ENCODE measurements around the gene MSH2.
A peak's percentile ranks its signal among the peaks of the same experiment; 100 is the strongest.

Gene MSH2

DNA sequence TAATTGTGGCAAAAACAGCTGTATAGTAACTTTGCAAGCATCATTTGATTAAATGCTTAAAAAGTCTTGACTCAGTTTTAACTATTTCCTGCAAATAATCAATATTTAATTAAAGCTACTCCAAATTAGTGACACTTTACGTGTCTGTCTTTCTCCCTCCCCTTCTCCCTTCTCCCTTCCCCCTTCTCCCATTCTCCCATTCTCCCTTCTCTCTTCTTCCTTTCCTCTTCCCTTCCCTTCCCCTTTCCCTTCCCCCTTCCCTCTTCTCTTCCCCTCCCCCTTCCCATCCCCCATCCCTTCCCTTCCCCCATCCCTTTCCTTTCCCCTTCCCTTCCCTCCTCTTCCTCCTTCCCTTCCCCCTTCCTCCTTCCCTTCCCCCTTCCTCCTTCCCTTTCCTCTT, 76.9 kb downstream of the MSH2 start:
- Mint-ChIP-seq H3K4me3 (no peak overlapping the region), H3K36me3 (peaks cover 30 to 37% of the 10 kb centered on the region in 2 donors), H3K9me3 (no peaks in the 10 kb centered on the region), H3K27me3 (no peaks in the 10 kb centered on the region), H3K27ac (no peak overlapping the region), H3K4me1 (no peaks in the 10 kb centered on the region)
- DNase-seq (no peak), ATAC-seq (replicated peaks) (no peak)

DNA sequence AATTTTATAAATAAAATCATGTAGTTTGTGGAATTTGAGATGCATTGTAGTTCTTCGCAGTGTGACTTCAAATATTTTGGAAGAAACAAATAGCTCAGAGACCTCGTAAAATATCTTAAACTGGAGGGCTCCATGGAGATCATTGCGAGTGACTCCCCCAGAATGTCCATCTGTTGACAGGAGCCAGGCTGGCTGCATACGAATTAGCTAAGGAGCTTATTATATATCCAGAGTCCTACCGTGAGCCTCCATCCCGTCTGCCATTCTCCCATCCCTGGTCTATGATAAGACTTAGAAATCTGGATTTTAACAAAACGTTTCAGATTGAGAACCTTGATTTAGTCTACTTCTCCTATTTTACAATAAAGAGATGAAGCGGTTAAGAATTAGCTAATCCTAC, 80.2 kb downstream of the MSH2 start:
- no peaks in the 10 kb centered on the region for H3K9me3 Mint-ChIP-seq
- H3K27me3 Mint-ChIP-seq = no peaks in the 10 kb centered on the region
- ATAC-seq (replicated peaks) (no peak), DNase-seq (no peak)
- no peak overlapping the region for H3K4me3 Mint-ChIP-seq
- H3K36me3 Mint-ChIP-seq = peaks cover 30 to 37% of the 10 kb centered on the region in 2 donors
- H3K4me1 Mint-ChIP-seq = peaks cover 10 to 12% of the 10 kb centered on the region in 2 donors
- no peak overlapping the region for H3K27ac Mint-ChIP-seq

DNA sequence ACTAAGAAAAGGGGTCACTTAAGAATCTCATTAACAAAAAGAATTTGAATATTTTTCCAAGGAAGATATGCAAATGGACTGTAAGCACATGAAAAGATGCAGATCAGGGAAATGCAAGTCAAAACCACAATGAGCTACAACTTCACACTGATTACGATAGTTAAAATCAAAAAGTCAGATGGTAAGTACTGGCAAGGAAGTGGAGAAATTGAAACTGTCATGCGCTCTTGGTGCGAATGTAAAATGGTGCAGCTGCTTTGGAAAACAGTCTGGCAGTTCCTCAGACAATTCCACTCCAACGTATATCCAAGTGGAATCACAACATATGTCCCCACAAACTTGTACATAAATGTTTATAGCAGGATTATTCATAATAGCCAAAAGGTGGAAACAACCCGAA, 81.4 kb downstream of the MSH2 start:
- peaks cover 10 to 12% of the 10 kb centered on the region in 2 donors for H3K4me1 Mint-ChIP-seq
- H3K9me3 Mint-ChIP-seq = no peaks in the 10 kb centered on the region
- H3K36me3 Mint-ChIP-seq = peaks cover 25 to 35% of the 10 kb centered on the region in 2 donors
- no peaks in the 10 kb centered on the region for H3K27me3 Mint-ChIP-seq
- no peak overlapping the region for H3K27ac Mint-ChIP-seq
- DNase-seq (no peak), ATAC-seq (replicated peaks) (no peak)
- H3K4me3 Mint-ChIP-seq = no peak overlapping the region

DNA sequence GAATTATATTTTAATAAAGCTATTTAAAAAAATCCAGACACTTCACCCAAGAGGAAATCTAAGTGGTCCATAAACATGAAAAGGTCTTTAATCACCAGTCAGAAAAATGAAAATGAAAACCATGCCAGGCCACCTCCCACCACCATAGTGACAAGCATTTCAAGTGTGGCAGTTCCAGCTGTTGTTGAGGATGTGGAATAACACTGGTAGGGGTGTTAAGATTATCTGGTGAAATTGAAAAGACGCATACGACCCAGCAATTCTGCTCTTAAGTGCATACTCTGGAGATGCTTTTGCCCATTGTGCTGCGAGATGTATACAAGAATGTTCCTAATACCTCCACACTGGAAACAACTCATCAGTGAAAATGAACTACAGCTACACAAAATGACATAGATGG, 82.2 kb downstream of the MSH2 start:
- Mint-ChIP-seq H3K27ac (no peak overlapping the region), H3K9me3 (no peaks in the 10 kb centered on the region), H3K4me1 (peaks cover 10 to 12% of the 10 kb centered on the region in 2 donors), H3K36me3 (peaks cover 25 to 35% of the 10 kb centered on the region in 2 donors), H3K4me3 (no peak overlapping the region), H3K27me3 (no peaks in the 10 kb centered on the region)
- ATAC-seq (replicated peaks) = no peak
- no peak for DNase-seq

DNA sequence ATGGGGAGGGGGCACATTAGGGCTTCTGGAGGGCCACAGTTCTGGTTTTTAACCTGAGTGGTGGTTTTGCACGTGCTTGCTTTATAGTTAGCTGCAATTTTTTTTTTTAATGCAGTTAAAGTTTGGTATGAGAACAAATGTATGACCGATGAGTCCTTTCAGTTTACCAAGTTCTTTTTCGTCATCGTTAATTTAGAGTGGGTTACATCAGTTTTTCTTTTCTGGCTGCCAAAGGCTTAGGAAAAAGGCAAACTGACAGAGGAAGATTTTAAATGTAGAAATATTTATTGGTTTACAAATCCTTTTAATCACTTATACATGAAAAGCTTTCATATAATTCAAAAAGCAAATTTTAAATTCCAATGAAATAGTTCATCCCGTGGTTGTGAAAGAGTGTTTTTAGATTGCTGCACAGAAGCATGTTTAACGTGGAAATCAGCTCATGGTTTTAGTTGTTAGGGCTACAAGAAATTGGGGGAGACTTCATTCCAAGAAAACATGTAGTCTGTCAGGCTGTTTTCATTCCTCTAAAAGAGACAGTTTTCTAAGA, 82.9 kb downstream of the MSH2 start:
- Mint-ChIP-seq H3K27ac (no peak overlapping the region), H3K27me3 (no peaks in the 10 kb centered on the region), H3K9me3 (no peaks in the 10 kb centered on the region), H3K4me1 (peaks cover 10 to 12% of the 10 kb centered on the region in 2 donors), H3K36me3 (peaks cover 21 to 31% of the 10 kb centered on the region in 2 donors), H3K4me3 (no peak overlapping the region)
- DNase-seq (no peak), ATAC-seq (replicated peaks) (no peak)

DNA sequence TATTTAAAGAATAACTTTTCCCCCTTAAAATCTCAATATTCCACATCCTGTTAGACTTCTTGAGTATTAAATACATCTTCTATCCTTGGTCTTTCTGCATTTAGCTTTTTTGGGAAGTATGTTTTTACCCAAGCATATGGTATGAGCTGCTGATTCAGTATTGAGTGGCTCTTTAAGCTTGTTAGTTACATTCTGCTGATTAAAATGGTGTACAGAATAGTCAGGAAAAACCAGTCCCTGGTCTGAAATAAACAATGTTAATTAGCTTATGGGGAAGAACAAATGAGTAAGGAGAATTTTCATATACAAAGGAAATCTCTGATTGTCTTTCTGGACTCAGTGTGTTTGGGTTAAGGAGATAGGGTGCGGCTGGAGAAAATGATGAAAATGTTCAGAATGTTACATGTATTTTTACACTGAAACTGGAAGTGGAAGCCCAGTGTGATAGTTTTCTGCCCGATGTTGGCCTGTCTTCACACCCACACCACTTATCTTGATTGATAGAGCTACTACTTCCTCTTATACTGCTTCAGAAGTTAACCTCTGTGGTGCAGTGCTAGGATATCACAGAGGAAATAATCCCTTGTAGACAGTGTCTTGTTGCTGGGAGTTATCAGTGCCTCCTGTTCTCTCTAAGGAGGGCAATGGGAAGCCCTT, 84.0 kb downstream of the MSH2 start:
- Mint-ChIP-seq H3K27ac (peak overlapping the region; percentile 32), H3K4me3 (peak overlapping the region in 1 of 2 donors; percentile 15), H3K4me1 (peaks cover 10 to 12% of the 10 kb centered on the region in 2 donors), H3K36me3 (peaks cover 18 to 22% of the 10 kb centered on the region in 2 donors), H3K27me3 (no peaks in the 10 kb centered on the region), H3K9me3 (no peaks in the 10 kb centered on the region)
- DNase-seq (no peak), ATAC-seq (replicated peaks) (peak; percentile 100)

DNA sequence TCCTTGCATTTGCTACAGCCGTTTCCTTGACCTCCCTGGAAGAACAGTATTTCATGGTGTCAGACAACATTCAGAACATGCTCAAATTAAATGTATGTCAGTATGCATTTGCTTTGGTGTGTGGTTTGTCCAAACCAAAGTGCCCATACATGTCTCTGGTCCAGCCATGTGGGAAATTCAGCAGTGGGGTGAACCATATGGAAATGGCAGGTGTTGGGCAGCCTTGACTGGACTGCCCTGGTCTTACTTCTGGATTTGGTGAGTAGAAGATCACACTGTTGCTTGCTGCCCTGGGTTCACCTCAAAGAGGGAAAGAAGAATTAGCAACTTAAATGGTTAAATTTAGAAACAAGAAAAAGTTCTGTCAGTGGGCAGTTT, 84.5 kb downstream of the MSH2 start:
- Mint-ChIP-seq H3K27me3 (no peaks in the 10 kb centered on the region), H3K4me1 (peaks cover 10 to 12% of the 10 kb centered on the region in 2 donors), H3K4me3 (no peak overlapping the region), H3K27ac (peak overlapping the region; percentile 32), H3K36me3 (peaks cover 17 to 18% of the 10 kb centered on the region in 2 donors), H3K9me3 (peaks cover 0 to 1% of the 10 kb centered on the region in 2 donors)
- DNase-seq = no peak
- ATAC-seq (replicated peaks) = peak in 1 of 2 donors; percentile 9

DNA sequence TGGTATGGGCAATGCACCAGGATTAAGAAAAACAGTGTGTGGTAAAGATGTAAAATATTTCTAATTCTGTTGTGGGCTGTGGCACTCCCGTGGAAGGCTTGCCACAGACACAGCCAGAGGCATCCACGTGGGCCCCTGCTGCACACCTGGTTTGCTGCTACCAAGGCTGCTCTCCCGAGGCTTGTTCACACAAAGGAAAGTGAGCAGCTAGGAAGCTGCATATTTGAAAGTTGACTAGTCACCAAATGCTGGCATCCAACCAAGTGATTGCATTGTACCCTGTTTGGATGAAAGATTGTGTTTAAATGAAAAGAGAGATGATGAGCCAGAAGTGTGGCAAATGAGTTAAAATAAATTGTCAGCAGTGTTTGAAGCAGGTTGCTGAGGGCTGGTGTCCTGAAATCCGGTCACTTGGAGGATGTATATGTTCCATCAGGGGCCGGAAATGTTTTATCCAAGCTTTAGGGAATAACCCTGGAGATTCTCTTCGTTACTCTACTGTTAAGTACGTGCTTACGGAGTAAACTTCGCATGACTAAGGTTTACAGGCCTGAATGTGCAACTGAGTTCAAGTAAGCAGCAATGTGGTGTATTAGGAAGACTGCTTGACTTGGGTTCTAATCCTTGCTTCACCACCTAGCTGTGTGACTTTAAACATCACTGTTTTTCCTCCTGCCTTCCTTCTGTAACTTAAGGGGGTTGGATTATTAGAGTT, 86.1 kb downstream of the MSH2 start:
- ATAC-seq (replicated peaks) = no peak
- no peak overlapping the region for H3K4me3 Mint-ChIP-seq
- peaks cover 0 to 2% of the 10 kb centered on the region in 2 donors for H3K9me3 Mint-ChIP-seq
- no peak for DNase-seq
- peaks cover 10 to 12% of the 10 kb centered on the region in 2 donors for H3K4me1 Mint-ChIP-seq
- H3K27me3 Mint-ChIP-seq = no peaks in the 10 kb centered on the region
- peaks cover 8 to 16% of the 10 kb centered on the region in 2 donors for H3K36me3 Mint-ChIP-seq
- no peak overlapping the region for H3K27ac Mint-ChIP-seq

DNA sequence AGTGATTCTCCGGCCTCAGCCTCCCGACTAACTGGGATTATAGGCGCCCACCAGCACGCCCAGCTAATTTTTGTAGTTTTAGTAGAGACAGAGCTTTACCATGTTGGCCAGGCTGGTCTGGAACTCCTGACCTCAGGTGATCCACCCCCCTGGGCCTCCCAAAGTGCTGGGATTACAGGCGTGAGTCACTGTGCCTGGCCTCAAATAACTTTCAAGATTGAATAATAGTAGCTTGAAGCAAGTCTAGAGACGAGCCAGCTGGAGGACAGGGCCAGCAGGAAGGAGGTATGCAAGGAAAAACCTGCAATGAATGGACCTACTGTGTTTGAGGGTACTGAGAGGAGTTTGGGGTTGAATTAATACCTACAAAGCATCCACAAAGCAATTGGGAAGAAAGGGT, 87.5 kb downstream of the MSH2 start:
- DNase-seq = no peak
- peak overlapping the region; percentile 5 for H3K27ac Mint-ChIP-seq
- no peak for ATAC-seq (replicated peaks)
- H3K9me3 Mint-ChIP-seq = peaks cover 0 to 2% of the 10 kb centered on the region in 2 donors
- peaks cover 2 to 7% of the 10 kb centered on the region in 2 donors for H3K36me3 Mint-ChIP-seq
- H3K4me1 Mint-ChIP-seq = peaks cover 10 to 12% of the 10 kb centered on the region in 2 donors
- H3K4me3 Mint-ChIP-seq = no peak overlapping the region
- no peaks in the 10 kb centered on the region for H3K27me3 Mint-ChIP-seq

DNA sequence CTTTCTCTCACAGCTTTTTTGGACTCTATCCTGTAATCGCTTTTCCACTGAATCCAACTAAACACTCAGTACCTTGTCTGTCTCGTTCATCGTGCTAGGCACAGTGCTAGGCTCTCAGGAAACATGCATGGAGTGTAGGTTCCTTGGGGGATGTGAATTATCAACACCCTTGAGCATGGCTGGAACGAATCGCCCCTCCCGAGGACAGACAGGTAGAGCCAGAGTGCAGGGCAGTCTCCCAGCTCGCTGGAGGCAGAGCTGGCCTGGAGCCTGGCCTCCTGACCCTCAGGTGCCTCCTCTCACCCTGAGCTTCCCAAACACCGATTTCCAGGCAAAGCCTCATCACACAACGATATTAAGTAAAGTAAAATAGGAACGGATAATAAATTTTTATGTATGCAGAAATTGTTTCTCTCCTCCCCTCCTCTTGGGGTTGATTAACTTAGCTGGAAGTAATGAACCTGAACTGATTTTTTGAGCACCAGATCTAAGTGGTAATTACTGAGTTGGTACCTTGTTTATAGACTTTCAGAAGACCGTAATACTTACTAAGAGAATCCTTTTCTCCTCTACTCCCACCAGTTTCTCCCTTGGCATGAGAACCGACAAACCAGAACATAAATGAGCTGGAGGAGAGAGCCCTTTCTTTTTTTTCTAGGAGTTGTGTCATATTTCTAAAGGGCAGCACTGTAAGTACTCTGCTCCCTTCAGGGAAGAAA, 90.5 kb downstream of the MSH2 start:
- DNase-seq (no peak), ATAC-seq (replicated peaks) (no peak)
- Mint-ChIP-seq H3K36me3 (peaks cover 0 to 12% of the 10 kb centered on the region in 2 donors), H3K27me3 (no peaks in the 10 kb centered on the region), H3K27ac (no peak overlapping the region), H3K4me3 (no peak overlapping the region), H3K4me1 (peaks cover 0 to 2% of the 10 kb centered on the region in 2 donors), H3K9me3 (peaks cover 2 to 3% of the 10 kb centered on the region in 2 donors)

DNA sequence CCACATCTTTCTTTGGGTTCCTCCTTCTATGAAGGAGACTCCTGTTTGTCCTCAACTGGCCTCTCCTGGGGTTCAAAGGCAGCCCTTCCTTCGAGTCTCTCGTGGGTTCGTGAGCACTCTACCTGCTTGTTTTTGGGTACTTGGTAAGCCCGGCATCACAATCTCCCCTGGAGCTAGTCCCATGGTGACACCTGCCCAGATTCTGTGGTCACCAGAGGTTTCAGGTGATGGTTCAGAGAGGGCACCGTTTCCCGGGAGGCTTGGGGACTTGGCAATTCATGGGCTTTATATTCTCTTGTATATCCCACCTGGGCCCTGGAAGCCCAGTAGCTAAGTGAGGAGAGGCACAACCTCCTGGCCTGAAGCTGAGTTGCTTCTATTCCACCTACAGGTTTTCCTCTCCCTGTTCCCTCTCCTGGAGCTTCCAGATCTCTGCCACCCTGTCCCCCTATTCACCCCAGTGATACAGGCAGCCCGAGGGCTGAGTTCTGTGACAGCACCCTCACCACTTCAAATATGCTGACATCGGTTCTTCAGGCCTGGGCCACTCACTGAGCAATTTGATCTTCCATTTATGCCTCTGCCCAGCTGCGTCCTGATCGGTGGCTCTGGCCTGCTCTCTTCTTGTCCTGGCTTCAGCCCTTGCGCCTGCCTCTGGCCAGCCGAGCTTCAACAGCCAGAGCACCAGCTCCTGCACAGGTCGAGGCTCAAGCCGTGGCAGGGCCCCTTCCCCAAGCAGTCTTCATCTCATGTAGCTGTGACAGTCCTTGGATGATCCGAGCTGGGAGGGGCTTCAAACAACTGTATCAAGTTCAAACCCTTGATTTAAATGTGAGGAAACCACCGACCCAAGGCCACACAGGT, 91.5 kb downstream of the MSH2 start:
- peaks cover 0 to 2% of the 10 kb centered on the region in 2 donors for H3K4me1 Mint-ChIP-seq
- peaks cover 0 to 12% of the 10 kb centered on the region in 2 donors for H3K36me3 Mint-ChIP-seq
- H3K4me3 Mint-ChIP-seq = no peak overlapping the region
- H3K9me3 Mint-ChIP-seq = peaks cover 3 to 5% of the 10 kb centered on the region in 2 donors
- no peaks in the 10 kb centered on the region for H3K27me3 Mint-ChIP-seq
- H3K27ac Mint-ChIP-seq = no peak overlapping the region
- ATAC-seq (replicated peaks) (no peak), DNase-seq (no peak)

DNA sequence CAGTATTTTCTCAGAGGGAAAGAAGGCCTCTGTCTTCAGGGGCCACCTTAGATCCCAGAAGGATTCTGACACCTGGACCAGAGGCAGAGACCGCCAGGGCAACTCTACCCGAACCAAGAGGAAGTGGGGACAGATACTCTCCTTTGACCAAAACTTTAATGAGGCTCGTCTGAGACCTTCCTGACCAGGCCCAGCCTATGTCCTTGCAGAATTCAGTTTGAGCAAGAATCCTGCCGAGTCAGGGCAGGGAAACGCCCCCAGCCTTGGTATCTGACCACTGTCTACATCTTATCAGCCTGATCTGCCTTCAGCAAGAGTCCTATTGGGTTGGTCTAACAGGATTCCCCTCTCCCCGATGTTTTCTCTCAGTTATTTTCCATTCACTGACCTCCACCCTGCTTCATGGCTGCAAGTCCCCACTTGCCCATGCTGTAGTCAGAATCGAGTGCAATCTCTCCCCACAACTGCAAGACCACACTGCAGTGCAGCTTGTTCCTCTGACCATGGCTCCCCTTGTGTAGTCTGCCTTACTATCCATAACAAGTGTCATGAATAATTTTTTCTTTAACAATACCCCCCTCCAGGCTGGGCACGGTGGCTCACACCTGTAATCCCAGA, 95.0 kb downstream of the MSH2 start:
- H3K27me3 Mint-ChIP-seq = peaks cover 0 to 3% of the 10 kb centered on the region in 2 donors
- H3K4me3 Mint-ChIP-seq = no peak overlapping the region
- peaks cover 15% of the 10 kb centered on the region in 2 donors for H3K9me3 Mint-ChIP-seq
- peaks cover 11 to 14% of the 10 kb centered on the region in 2 donors for H3K4me1 Mint-ChIP-seq
- no peak overlapping the region for H3K27ac Mint-ChIP-seq
- DNase-seq (no peak), ATAC-seq (replicated peaks) (no peak)
- H3K36me3 Mint-ChIP-seq = peaks cover 10 to 25% of the 10 kb centered on the region in 2 donors

DNA sequence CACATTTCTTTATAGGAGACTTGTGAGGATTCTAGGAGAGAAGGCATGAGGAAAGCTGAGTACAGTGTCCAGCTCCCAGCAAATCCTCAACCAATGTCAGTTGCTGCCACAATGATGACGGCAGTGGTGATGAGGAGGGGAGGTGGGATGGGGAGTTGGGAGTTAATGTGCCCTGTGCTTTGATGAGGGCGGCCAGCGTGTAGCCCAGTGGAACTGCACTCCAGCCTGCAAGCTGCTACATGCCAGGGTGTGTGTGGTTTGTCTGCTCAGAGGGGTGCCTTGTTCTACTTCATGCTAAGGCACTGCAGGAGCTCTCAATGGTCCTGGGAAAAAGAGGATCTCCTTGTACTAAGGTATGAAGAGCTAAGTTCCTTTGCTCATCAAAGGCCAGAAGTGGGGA, 96.1 kb downstream of the MSH2 start:
- no peak overlapping the region for H3K27ac Mint-ChIP-seq
- H3K9me3 Mint-ChIP-seq = peaks cover 15% of the 10 kb centered on the region in 2 donors
- ATAC-seq (replicated peaks) (no peak), DNase-seq (no peak)
- H3K36me3 Mint-ChIP-seq = peaks cover 10 to 21% of the 10 kb centered on the region in 2 donors
- peaks cover under 1 to 6% of the 10 kb centered on the region in 2 donors for H3K27me3 Mint-ChIP-seq
- no peak overlapping the region for H3K4me3 Mint-ChIP-seq
- H3K4me1 Mint-ChIP-seq = peaks cover 17 to 24% of the 10 kb centered on the region in 2 donors
